Measurements from ENCODE around the gene MAP3K2. TPM values are rescaled to one million over a fixed set of nuclear protein-coding genes. Genes with fewer than 3 reads are reported as not detected.

MAP3K2 gene
- total RNA-seq = 24.9 and 32.2 TPM in 2 replicates

GRCh38 chr2:127387655-127388422 is at the start of gene MAP3K2:
MAP3K2 (minus strand) TSS chr2:127387975; CDS start chr2:127343129, 44,846 bp downstream.

GRCh38 chr2:127418300-127419111 is 30.7 kb upstream of the MAP3K2 start, which contains the start of gene PROC:
PROC (plus strand) TSS chr2:127418427; CDS start chr2:127419943, 1,516 bp downstream.

GRCh38 chr2:127293748-127294562 is 93.8 kb downstream of the MAP3K2 start, which contains the start of gene ERCC3:
ERCC3 (minus strand) TSS chr2:127294144; CDS start chr2:127294081, 63 bp downstream.

Other genes with a start within 250 kb of the MAP3K2 start
- gene CYP27C1, start 167.7 kb downstream of the MAP3K2 start, total RNA-seq = 0.18 and 0.28 TPM in 2 replicates
- gene ERCC3, start 93.8 kb downstream of the MAP3K2 start, total RNA-seq = 32.7 and 36.9 TPM in 2 replicates
- gene PROC, start 30.5 kb upstream of the MAP3K2 start, total RNA-seq = not detected in 2 replicates
- 43.0 and 45.1 TPM in 2 replicates for gene IWS1, start 138.5 kb upstream of the MAP3K2 start, total RNA-seq
- gene MYO7B, start 147.7 kb upstream of the MAP3K2 start, total RNA-seq = not detected in 2 replicates

Measured in smooth muscle cell of bladder (primary cell).